Fibroblast of lung (primary cell): Measurements from ENCODE around the gene ZNF469.

Experiments
- EZH2 ChIP-seq: IDR thresholded peaks from 2 replicates; pipeline ENCODE4 v1.5.1; 2012; ENCODE audit warnings: low read length, control low read depth, mild to moderate bottlenecking; ENCODE audit errors: missing control alignments
- TF ChIP-seq, protein P1 (sequence below), 2 donors: IDR thresholded peaks in 1 of 2; conservative IDR thresholded peaks in 1 of 2; 1 replicate in 1 of 2; 2 replicates in 1 of 2; pipeline ENCODE4 v1.5.1; 2011 to 2012; ENCODE audit warnings: low read length in 2 of 2, control low read depth in 1 of 2, inconsistent platforms in 1 of 2, low read depth in 1 of 2, mild to moderate bottlenecking in 1 of 2

DNA sequence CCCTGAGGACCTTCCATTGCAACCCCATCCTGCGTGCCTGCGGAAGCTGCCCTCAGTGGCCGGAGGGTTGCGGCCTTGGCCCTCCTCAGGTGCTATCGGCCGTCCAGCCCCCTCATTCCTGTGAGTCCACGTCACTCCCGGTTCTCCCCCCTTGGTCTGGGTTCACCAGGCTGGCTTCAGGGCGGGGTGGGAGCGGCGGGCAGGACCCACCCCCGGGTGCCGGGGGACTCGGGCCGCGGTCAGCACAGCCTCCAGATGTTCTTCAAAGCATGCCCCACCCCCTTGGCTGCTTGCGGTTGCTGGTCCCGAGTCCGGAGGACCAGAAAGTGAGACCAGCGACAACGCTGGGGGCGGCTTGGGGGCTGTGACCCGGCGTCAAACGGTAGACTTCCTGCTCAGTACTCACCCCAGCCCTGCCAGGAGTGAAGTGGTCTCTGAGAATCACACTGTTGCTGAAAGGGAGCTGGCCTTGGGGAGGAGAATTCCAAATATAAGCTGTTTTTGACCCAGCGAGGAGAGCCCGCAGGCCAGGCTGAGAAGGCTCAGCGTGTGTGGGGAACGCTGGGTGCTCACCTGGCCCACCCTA, 4.5 kb downstream of the ZNF469 start:
- TF ChIP-seq, protein P1, sequence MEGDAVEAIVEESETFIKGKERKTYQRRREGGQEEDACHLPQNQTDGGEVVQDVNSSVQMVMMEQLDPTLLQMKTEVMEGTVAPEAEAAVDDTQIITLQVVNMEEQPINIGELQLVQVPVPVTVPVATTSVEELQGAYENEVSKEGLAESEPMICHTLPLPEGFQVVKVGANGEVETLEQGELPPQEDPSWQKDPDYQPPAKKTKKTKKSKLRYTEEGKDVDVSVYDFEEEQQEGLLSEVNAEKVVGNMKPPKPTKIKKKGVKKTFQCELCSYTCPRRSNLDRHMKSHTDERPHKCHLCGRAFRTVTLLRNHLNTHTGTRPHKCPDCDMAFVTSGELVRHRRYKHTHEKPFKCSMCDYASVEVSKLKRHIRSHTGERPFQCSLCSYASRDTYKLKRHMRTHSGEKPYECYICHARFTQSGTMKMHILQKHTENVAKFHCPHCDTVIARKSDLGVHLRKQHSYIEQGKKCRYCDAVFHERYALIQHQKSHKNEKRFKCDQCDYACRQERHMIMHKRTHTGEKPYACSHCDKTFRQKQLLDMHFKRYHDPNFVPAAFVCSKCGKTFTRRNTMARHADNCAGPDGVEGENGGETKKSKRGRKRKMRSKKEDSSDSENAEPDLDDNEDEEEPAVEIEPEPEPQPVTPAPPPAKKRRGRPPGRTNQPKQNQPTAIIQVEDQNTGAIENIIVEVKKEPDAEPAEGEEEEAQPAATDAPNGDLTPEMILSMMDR (conservative IDR thresholded peaks at IDR 0.05 in 1 of 2, IDR thresholded peaks at IDR 0.05 in 1 of 2; ENCODE audit: low read depth in 1 of 2, low read length in 2 of 2), result no peak
- TF ChIP-seq EZH2, result no peak
